Activated CD4-positive, alpha-beta T cell treated with anti-CD3 and anti-CD28 coated beads for 36 hours (primary cell): ENCODE results near the gene CHN2. TPM values are rescaled to one million over a fixed set of nuclear protein-coding genes. Genes with fewer than 3 reads are reported as not detected.

Experiments used
- ATAC-seq: fragments of 200-7000 bp; cut with Tn5 transposase; one replicate; pipeline ENCODE4 v1.10.0; 2021; ENCODE audit warnings: mild to moderate bottlenecking, moderate library complexity
- CTCF ChIA-PET: fragments of 350-600 bp; sonication (Branson Sonifier 250); formaldehyde crosslinking; loops from one replicate; lab custom pipeline; 2021; ENCODE audit warnings: antibody characterized with exemption; lab: Charles Lee
- POLR2A ChIA-PET: fragments of 350-600 bp; sonication (Branson Sonifier 250); formaldehyde crosslinking; loops from one replicate; lab custom pipeline; 2021; ENCODE audit warnings: antibody characterized with exemption, inconsistent platforms; lab: Charles Lee
- DNase-seq: peaks from one replicate; pipeline ENCODE4 v3.0.0-alpha.2; 2020
- H3K27ac Mint-ChIP-seq: one replicate; pipeline ENCODE4 v1.8.0; 2021; ENCODE audit warnings: mixed read lengths
- H3K27me3 Mint-ChIP-seq: one replicate; pipeline ENCODE4 v1.8.0; 2021; ENCODE audit warnings: mixed read lengths
- H3K36me3 Mint-ChIP-seq: one replicate; pipeline ENCODE4 v1.8.0; 2021; ENCODE audit warnings: low read depth, mixed read lengths
- H3K4me1 Mint-ChIP-seq: one replicate; pipeline ENCODE4 v1.8.0; 2021; ENCODE audit warnings: mixed read lengths
- H3K4me3 Mint-ChIP-seq: one replicate; pipeline ENCODE4 v1.8.0; 2021; ENCODE audit warnings: mild to moderate bottlenecking, moderate library complexity, mixed read lengths
- H3K9me3 Mint-ChIP-seq: one replicate; pipeline ENCODE4 v1.8.0; 2021; ENCODE audit warnings: low read depth, mixed read lengths
- intact Hi-C, 2 experiments: fragments of 100-400 bp; cut with DNase I in 1 of 2; cut with micrococcal nuclease in 1 of 2; formaldehyde crosslinking; loops; one replicate each; pipeline versions ENCODE4 v1.14.2 to v1.15.1; 2022 to 2024; cut with DNase I, micrococcal nuclease
- total RNA-seq, 2 experiments: library from RNA; stranded (reverse); gene quantifications; one replicate each; pipeline ENCODE4 v1.2.3, GENCODE V29; 2021

Gene CHN2
- total RNA-seq, 2 experiments from 2014 or later = 0.25 to 0.39 TPM

DNA sequence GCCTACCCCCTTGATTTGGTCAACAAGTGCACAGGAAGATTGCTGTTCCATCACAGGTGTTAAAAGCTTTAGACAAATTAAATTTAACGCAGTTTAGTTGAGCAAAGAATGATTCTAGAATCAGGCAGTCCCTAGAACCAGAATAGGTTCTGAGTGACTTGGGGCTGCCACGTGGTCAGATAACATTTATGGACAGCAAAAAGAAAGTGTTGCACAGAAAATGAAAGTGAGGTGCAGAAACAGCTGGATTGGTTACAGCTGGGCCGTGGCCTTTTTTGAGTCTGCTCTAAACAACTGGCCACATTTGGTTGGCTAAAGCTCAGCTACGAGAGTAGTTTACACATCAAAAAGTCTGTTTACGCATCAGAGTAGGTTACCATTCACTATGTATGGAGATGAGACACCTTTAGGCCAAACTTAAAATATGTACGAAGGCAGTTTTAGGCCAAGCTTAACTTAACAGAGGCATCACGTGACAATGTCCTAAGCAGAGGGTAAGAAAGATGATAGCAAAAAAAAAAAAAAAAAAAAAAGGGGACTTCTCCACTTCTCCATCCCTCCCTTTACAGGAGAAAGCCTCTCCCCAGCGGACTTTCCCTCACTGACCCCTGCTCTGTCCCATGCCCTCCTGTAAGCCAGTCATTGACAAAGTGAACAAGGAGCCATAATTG is 235.8 kb downstream of the CHN2 start:
- POLR2A ChIA-PET = interaction anchor here (0.6 kb wide), 1 partner anchor 366 kb away, joined by 3 read pairs; no protein-coding TSS in a partner anchor
- CTCF ChIA-PET = no interaction called here
- intact Hi-C loops = no loop called here
- no peaks in the 10 kb centered on the region for H3K9me3 Mint-ChIP-seq
- no peak overlapping the region for H3K27ac Mint-ChIP-seq
- H3K4me3 Mint-ChIP-seq = no peak overlapping the region
- no peaks in the 10 kb centered on the region for H3K27me3 Mint-ChIP-seq
- no peak for DNase-seq
- H3K36me3 Mint-ChIP-seq = no peaks in the 10 kb centered on the region
- ATAC-seq = no peak
- H3K4me1 Mint-ChIP-seq = no peaks in the 10 kb centered on the region

DNA sequence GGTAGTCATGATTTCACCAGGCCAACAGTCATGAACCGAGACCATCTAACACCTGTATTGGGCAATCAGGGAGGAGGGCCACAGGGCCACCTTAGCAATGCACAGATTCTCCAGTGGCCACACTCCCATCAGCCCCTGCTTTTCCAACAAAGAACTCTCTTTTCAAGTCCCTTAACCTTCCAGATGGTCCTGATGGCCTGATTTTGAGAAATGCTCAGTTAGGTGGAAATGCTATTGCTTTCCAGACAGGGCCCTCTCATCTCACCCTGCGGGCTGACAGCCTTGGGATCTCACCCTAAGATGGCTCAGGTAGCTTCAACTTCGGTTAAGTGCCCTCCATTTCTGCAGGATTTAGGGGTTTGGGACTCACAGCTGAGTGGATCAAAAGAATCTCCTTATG is 237.1 kb downstream of the CHN2 start:
- no peak for DNase-seq
- CTCF ChIA-PET = no interaction called here
- H3K4me3 Mint-ChIP-seq = no peak overlapping the region
- no peak for ATAC-seq
- H3K9me3 Mint-ChIP-seq = no peaks in the 10 kb centered on the region
- POLR2A ChIA-PET = no interaction called here
- H3K27me3 Mint-ChIP-seq = no peaks in the 10 kb centered on the region
- H3K36me3 Mint-ChIP-seq = no peaks in the 10 kb centered on the region
- no peak overlapping the region for H3K27ac Mint-ChIP-seq
- intact Hi-C loops = no loop called here
- no peaks in the 10 kb centered on the region for H3K4me1 Mint-ChIP-seq

DNA sequence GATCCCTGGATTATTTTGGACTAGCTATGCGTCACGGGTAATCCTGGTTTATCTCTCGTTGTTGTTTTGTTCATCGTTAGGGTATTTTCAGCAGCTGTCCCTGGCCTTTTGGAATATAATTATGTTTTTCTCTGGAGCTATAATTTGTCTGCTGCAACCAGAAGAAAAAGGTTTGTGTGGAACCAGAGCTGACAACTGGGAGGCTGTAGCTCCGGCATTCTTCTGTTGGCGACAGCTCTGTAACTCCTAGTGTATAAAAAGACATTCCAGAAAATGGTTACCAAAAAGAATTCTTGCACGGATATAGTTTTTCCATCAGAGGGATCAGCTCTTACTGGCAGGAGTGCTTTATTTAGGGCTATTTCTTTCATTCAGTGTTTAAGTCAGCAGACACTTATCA is 238.1 kb downstream of the CHN2 start:
- H3K4me3 Mint-ChIP-seq = no peak overlapping the region
- intact Hi-C loops = no loop called here
- CTCF ChIA-PET = interaction anchor here (0.6 to 0.7 kb wide), 2 partner anchors 12 to 395 kb away, joined by 3 read pairs; no protein-coding TSS in a partner anchor

DNA sequence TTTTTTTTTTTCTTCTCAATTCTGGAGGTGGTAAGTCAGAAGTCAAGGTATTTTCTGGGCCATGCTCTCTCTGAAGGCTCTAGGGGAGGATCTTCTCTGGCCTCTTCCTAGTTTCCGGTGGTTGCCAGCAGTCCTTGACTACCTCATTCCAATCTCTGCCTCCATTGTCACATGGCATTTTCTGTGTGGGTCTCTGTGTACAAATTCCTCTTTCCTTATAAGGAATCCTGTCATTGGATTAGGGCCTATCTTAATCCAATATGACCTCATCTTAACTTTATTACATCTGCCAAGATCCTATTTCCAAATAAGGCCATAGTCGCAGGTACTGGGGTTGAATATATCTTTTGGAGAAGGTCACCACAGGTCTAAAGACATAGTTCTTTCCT is 239.8 kb downstream of the CHN2 start:
- POLR2A ChIA-PET = no interaction called here
- no peaks in the 10 kb centered on the region for H3K9me3 Mint-ChIP-seq
- CTCF ChIA-PET = no interaction called here
- no peaks in the 10 kb centered on the region for H3K4me1 Mint-ChIP-seq
- intact Hi-C loops = no loop called here
- DNase-seq (no peak), ATAC-seq (no peak)
- no peaks in the 10 kb centered on the region for H3K27me3 Mint-ChIP-seq
- H3K4me3 Mint-ChIP-seq = no peak overlapping the region
- H3K36me3 Mint-ChIP-seq = no peaks in the 10 kb centered on the region
- H3K27ac Mint-ChIP-seq = no peak overlapping the region

More for the DNA sequence above, 238.1 kb downstream of the CHN2 start:
- DNase-seq = no peak
- Mint-ChIP-seq H3K9me3 (no peaks in the 10 kb centered on the region), H3K4me1 (no peaks in the 10 kb centered on the region), H3K27ac (no peak overlapping the region), H3K27me3 (no peaks in the 10 kb centered on the region), H3K36me3 (no peaks in the 10 kb centered on the region)
- POLR2A ChIA-PET = no interaction called here
- no peak for ATAC-seq

DNA sequence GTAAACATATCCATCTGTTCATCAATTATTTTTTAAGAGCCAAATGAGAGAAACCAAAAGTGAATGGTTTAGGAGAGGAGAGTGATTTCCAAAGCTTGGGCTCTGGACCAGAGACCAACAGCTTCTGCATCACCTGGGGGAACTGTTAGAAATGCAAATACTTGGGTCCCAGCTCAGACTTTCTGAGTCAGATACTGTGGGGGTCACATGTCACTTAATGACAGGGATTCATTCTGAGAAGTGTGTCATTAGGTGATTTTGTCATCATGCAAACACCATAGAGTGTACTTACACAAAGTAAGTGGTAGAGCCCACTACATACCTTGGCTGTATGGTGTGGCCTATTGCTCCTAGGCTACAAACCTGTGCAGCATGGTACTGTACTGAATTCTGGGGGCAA is 240.6 kb downstream of the CHN2 start:
- H3K9me3 Mint-ChIP-seq = no peaks in the 10 kb centered on the region
- POLR2A ChIA-PET = no interaction called here
- no peak overlapping the region for H3K27ac Mint-ChIP-seq
- intact Hi-C loops = no loop called here
- no peaks in the 10 kb centered on the region for H3K4me1 Mint-ChIP-seq
- no peaks in the 10 kb centered on the region for H3K36me3 Mint-ChIP-seq
- no peaks in the 10 kb centered on the region for H3K27me3 Mint-ChIP-seq
- ATAC-seq (no peak), DNase-seq (no peak)
- no peak overlapping the region for H3K4me3 Mint-ChIP-seq
- CTCF ChIA-PET = no interaction called here

DNA sequence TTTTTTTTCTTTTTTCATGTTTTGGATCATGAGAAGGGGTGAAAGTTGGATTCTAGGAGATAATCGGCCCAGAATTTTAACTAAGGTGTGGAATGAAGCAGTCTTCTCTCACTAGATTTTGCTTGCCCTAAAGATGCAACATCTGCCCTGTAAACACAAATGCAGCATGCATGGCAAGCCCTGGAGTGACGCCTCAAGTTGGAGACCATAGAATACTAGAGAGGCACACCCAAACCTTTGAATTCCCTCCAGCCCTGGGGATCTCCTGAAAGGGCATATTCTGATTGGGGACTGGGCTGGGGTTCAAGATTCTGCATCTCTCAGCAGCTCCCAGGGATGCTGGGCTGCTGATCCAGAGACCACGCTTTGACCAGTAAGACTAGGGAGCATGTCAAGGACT is 241.3 kb downstream of the CHN2 start:
- DNase-seq = no peak
- ChIA-PET POLR2A (no interaction called here), CTCF (interaction anchor here (0.7 kb wide), 1 partner anchor 26 kb away, joined by 3 read pairs; no protein-coding TSS in a partner anchor)
- no peak overlapping the region for H3K27ac Mint-ChIP-seq
- intact Hi-C loops = no loop called here
- no peaks in the 10 kb centered on the region for H3K36me3 Mint-ChIP-seq
- no peak for ATAC-seq
- H3K4me3 Mint-ChIP-seq = no peak overlapping the region
- no peaks in the 10 kb centered on the region for H3K27me3 Mint-ChIP-seq
- no peaks in the 10 kb centered on the region for H3K4me1 Mint-ChIP-seq
- H3K9me3 Mint-ChIP-seq = no peaks in the 10 kb centered on the region

DNA sequence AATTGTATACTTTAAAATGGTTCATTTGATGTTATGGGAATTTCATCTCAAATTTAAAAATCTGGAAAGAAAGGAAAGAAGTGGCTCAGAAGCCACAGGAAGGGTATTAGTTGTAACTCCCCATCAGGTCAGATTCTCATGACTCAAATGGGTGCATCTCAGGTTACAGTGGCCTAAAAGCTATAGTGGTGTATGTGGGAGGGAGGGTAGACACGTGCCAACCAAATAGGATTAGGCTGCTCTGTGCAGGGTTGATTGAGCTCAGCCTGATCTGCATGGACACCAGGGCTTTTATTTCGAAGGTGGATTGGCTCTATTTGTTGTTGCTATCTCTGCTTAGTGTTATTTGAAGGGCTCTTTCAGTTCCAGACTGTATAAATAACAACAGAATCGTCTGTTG is 247.6 kb downstream of the CHN2 start:
- POLR2A ChIA-PET = no interaction called here
- Mint-ChIP-seq H3K9me3 (no peaks in the 10 kb centered on the region), H3K4me1 (no peaks in the 10 kb centered on the region), H3K27me3 (no peaks in the 10 kb centered on the region), H3K27ac (no peak overlapping the region), H3K4me3 (no peak overlapping the region), H3K36me3 (no peaks in the 10 kb centered on the region)
- no peak for DNase-seq
- intact Hi-C loops = no loop called here
- CTCF ChIA-PET = no interaction called here
- ATAC-seq = no peak

DNA sequence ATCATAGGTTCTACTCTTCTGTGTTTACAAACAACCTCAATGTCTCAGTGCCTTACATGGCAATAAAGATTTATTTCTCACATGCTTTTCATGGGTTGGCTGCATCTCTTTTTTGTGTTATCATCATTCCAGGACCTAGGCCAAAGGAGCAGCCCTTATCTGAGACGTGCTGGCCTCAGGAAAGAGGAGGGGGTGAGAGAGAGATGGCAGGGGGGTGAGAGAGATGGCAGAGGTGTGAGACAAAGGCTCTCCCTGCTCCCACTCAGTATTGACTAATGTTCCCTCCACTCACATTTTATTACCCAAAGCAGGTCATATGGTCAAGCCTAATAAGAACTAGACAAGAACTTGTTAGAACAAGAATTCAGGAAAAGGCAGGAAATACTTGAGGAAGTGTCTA is 249.0 kb downstream of the CHN2 start:
- ATAC-seq (no peak), DNase-seq (no peak)
- Mint-ChIP-seq H3K27ac (no peak overlapping the region), H3K27me3 (no peaks in the 10 kb centered on the region), H3K4me3 (no peak overlapping the region), H3K9me3 (no peaks in the 10 kb centered on the region), H3K36me3 (no peaks in the 10 kb centered on the region), H3K4me1 (no peaks in the 10 kb centered on the region)
- CTCF ChIA-PET = no interaction called here
- POLR2A ChIA-PET = no interaction called here
- intact Hi-C loops = no loop called here

DNA sequence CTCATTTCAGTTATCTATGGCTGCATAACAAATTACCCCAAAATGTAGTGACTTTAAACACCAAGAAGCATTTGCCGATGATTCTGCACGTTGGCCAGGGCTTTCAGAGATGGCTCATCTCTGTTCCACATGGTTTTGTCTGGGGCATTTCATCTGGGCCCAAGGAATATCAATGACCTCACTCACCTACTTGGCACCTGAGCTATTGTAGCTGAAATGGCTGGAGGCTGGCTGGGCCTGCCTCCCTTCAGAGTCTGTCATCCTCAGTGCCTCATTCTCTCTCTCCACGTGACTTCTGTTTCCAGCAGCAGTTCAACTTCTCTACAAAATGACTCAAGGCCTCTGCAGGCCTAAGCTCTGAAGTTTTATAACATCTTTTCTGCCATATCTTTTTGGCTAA is 249.7 kb downstream of the CHN2 start:
- intact Hi-C loops = no loop called here
- CTCF ChIA-PET = no interaction called here
- Mint-ChIP-seq H3K4me1 (no peaks in the 10 kb centered on the region), H3K4me3 (no peak overlapping the region), H3K27ac (no peak overlapping the region), H3K27me3 (no peaks in the 10 kb centered on the region), H3K36me3 (no peaks in the 10 kb centered on the region), H3K9me3 (no peaks in the 10 kb centered on the region)
- DNase-seq (no peak), ATAC-seq (no peak)
- POLR2A ChIA-PET = no interaction called here

DNA sequence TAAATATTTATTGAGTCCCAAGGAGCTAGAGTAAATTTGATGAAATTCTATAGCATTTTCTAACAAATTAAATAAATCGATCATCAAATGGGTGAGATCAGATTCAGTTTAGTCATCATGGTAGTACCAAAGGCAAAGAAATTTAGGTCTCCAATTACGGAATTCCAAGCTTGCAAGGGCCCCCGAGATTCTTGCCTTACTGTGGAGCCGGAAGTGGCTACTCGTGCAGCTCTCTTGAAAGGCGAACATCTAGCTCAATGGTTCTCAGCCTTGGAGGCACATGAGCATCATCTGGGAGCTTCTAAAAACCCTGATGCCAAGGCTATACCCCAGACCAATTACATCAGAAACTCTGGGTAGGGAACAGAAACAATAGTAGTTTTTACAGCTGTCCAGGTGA is 251.2 kb downstream of the CHN2 start:
- ChIA-PET POLR2A (interaction anchor here (0.6 kb wide), 1 partner anchor 8 kb away, joined by 3 read pairs; no protein-coding TSS in a partner anchor), CTCF (interaction anchor here (0.6 to 1.4 kb wide), 3 partner anchors 37 to 475 kb away, joined by 3 read pairs; no protein-coding TSS in a partner anchor)
- Mint-ChIP-seq H3K9me3 (no peaks in the 10 kb centered on the region), H3K27me3 (no peaks in the 10 kb centered on the region), H3K36me3 (no peaks in the 10 kb centered on the region), H3K4me1 (no peaks in the 10 kb centered on the region), H3K27ac (no peak overlapping the region), H3K4me3 (no peak overlapping the region)
- ATAC-seq (no peak), DNase-seq (no peak)
- intact Hi-C loops = no loop called here

DNA sequence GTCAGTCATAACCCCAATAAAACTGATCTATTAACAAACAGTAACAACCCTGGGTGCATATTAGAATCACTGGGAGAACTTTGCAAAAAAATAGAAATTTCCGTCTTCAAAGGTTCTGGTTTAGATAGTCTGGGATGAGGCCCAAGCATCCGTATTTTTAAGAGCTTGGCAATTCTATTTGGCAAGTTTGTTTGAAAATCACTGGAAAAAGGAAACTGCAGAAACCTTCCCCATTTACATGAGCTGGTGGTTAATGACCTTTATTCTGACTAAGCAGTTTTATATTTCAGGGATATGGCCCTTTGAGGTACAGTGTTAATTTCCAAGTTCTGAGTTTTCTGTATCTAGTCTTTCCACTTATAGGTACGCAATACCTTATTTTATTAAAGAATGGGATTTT is 253.3 kb downstream of the CHN2 start:
- H3K9me3 Mint-ChIP-seq = no peaks in the 10 kb centered on the region
- ATAC-seq = no peak
- DNase-seq = no peak
- no peaks in the 10 kb centered on the region for H3K27me3 Mint-ChIP-seq
- H3K4me3 Mint-ChIP-seq = no peak overlapping the region
- H3K27ac Mint-ChIP-seq = no peak overlapping the region
- intact Hi-C loops = no loop called here
- POLR2A ChIA-PET = no interaction called here
- CTCF ChIA-PET = no interaction called here
- H3K4me1 Mint-ChIP-seq = no peaks in the 10 kb centered on the region
- no peaks in the 10 kb centered on the region for H3K36me3 Mint-ChIP-seq

DNA sequence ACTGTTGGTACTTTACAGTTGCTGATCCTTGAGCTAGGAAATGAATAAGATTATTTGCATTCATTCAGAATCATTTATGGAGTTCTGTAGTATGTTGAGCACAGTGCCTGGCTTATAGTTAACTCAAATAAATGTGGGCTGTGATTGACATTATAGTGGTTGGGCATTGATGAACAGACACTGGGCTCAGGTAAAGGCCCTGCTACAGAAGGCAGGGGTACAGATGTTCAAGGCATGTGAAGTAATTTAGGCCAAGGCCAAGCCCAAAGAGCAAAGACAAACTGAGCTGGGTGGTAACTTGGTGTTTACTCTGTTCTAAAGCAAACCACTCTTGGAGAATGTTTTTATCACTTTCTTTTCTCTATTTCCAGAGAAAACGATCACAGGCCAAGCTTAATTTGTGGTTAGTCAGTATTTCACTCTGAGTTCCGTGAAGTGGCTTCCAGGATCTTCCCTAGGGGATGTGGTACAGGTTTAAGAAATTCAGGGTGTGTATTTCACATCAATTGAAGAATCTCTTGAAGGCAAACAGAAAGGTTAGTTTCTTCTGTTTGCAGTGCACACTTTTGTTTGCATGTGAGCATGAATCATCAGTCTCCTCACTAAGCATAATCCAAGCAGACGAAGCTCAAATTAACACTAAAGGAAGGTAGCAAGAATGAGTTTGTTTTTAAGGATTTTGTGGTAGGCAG is 255.1 kb downstream of the CHN2 start:
- Mint-ChIP-seq H3K4me3 (no peak overlapping the region), H3K4me1 (no peaks in the 10 kb centered on the region), H3K9me3 (no peaks in the 10 kb centered on the region), H3K27ac (no peak overlapping the region), H3K36me3 (no peaks in the 10 kb centered on the region), H3K27me3 (no peaks in the 10 kb centered on the region)
- DNase-seq (no peak), ATAC-seq (no peak)
- CTCF ChIA-PET = interaction anchor here (0.6 kb wide), 1 partner anchor 370 kb away, joined by 4 read pairs; no protein-coding TSS in a partner anchor
- intact Hi-C loops = no loop called here
- POLR2A ChIA-PET = no interaction called here
